Panc1 (cell line): ENCODE measurements around the gene VRK3. TPM values are rescaled to one million over a fixed set of nuclear protein-coding genes. Genes with fewer than 3 reads are reported as not detected.

Experiments used
- ATAC-seq: fragments of 200-7000 bp; cut with Tn5 transposase; 2 replicates; pipeline ENCODE4 v1.9.1; 2020; ENCODE audit warnings: mild to moderate bottlenecking, moderate library complexity
- BruUV-seq: library from RNA; stranded (reverse); fragments of 400-500 nt; replicated peaks from 2 replicates; lab custom pipeline; 2021; lab: Mats Ljungman, UMichigan
- CTCF ChIA-PET: fragments of 300-600 bp; sonication (Branson Sonifier 250); formaldehyde crosslinking; loops from one replicate; lab custom pipeline; 2022; ENCODE audit warnings: antibody characterized with exemption; lab: Charles Lee
- POLR2A ChIA-PET: fragments of 300-600 bp; sonication (Branson Sonifier 250); formaldehyde crosslinking; loops from one replicate; lab custom pipeline; 2022; ENCODE audit warnings: antibody characterized with exemption; lab: Charles Lee
- DNase-seq: peaks from one replicate; pipeline ENCODE4 v3.0.0-alpha.2; 2010; ENCODE audit warnings: low read depth, low spot score
- H3K27ac ChIP-seq: 2 replicates; pipeline ENCODE4 v1.5.1; 2011; ENCODE audit warnings: mild to moderate bottlenecking, low read length, inconsistent platforms
- H3K27me3 ChIP-seq: fragments of 200-500 bp; sonication (Bioruptor generic); 2 replicates; pipeline ENCODE4 v1.6.0; 2014; ENCODE audit warnings: low read length, inconsistent platforms; ENCODE audit not compliant: control insufficient read depth, insufficient read depth
- H3K36me3 ChIP-seq: fragments of 200-500 bp; sonication (Bioruptor generic); 2 replicates; pipeline ENCODE4 v1.5.1; 2014; ENCODE audit warnings: inconsistent platforms, mild to moderate bottlenecking, low read length, moderate library complexity; ENCODE audit not compliant: control insufficient read depth, insufficient read depth
- H3K4me1 ChIP-seq: 2 replicates; pipeline ENCODE4 v1.5.1; 2011; ENCODE audit warnings: inconsistent platforms, mild to moderate bottlenecking, low read length, moderate library complexity; ENCODE audit not compliant: control insufficient read depth, insufficient read depth
- H3K4me3 ChIP-seq, 2 experiments: 2 replicates each; pipeline ENCODE4 v1.5.1; 2011 to 2012; ENCODE audit warnings: low read depth in 2 of 2, low read length in 2 of 2, mild to moderate bottlenecking in 2 of 2, inconsistent platforms in 1 of 2, moderate library complexity in 1 of 2
- H3K9me3 ChIP-seq: fragments of 200-500 bp; sonication (Bioruptor generic); 2 replicates; pipeline ENCODE4 v1.5.1; 2014; ENCODE audit warnings: low read depth, mild to moderate bottlenecking, inconsistent platforms, low read length, moderate library complexity; ENCODE audit not compliant: control insufficient read depth, insufficient read depth
- POLR2AphosphoS5 ChIP-seq: IDR thresholded peaks from 2 replicates; pipeline ENCODE4 v1.6.1; 2012; ENCODE audit warnings: mild to moderate bottlenecking, low read depth, low read length, moderate library complexity
- SIN3A ChIP-seq: IDR thresholded peaks from 2 replicates; pipeline ENCODE4 v1.6.1; 2012; ENCODE audit warnings: low read depth, mild to moderate bottlenecking, low read length, moderate library complexity, borderline replicate concordance; ENCODE audit not compliant: insufficient read depth
- TCF7L2 ChIP-seq: IDR thresholded peaks from 2 replicates; pipeline ENCODE4 v1.6.1; 2011; ENCODE audit warnings: mild to moderate bottlenecking, low read depth, low read length, inconsistent platforms
- in situ Hi-C: cut with HindIII; loops from 2 replicates; pipeline ENCODE4 v1.10.0; 2016; ENCODE audit warnings: low sequenced_read_pairs, low pct_unique_long_range_greater_than_20kb
- intact Hi-C: fragments of 100-400 bp; cut with micrococcal nuclease; formaldehyde crosslinking; loops from one replicate; pipeline ENCODE4 v1.10.0; 2022; ENCODE audit not compliant: unreplicated experiment
- total RNA-seq: library from RNA; stranded (reverse); gene quantifications from one replicate; pipeline ENCODE4 v1.2.1, GENCODE V29; 2021; ENCODE audit not compliant: unreplicated experiment
- TF ChIP-seq, protein P1 (sequence below), 2 experiments: IDR thresholded peaks; 2 replicates each; pipeline ENCODE4 v1.6.1; 2011 to 2012; ENCODE audit warnings: low read depth in 2 of 2, control low read depth in 1 of 2, low read length in 1 of 2, mild to moderate bottlenecking in 1 of 2, moderate library complexity in 1 of 2; ENCODE audit not compliant: insufficient read depth in 1 of 2
- TF ChIP-seq, protein P2 (sequence below): fragments of 450-650 bp; IDR thresholded peaks from 2 replicates; pipeline ENCODE4 v1.5.1; 2017; ENCODE audit warnings: mild to moderate bottlenecking

The VRK3 gene
- total RNA-seq, 1 experiment from 2014 or later = 32.6 TPM

DNA sequence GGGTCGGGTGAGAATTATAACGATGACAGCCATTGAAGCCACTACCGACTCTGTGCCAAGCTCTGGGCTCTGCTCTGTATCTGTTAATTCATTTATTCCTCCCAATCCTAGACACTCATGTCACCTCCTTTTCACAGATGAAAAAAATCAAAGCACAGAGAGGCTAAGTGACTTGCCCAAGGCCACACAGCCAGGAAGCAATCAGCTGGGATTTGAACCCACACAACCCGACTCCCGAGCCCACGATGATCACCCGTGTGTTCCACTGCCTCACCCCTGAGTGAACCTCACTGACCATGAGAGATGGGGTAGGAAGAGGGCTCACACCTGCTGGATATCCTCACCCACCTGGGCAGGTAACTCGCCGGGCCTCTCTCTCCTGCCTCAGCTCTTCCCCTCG lies 40.8 kb upstream of the VRK3 start:
- intact Hi-C loops = no loop called here
- no TSS peak for BruUV-seq
- no peak for ATAC-seq

DNA sequence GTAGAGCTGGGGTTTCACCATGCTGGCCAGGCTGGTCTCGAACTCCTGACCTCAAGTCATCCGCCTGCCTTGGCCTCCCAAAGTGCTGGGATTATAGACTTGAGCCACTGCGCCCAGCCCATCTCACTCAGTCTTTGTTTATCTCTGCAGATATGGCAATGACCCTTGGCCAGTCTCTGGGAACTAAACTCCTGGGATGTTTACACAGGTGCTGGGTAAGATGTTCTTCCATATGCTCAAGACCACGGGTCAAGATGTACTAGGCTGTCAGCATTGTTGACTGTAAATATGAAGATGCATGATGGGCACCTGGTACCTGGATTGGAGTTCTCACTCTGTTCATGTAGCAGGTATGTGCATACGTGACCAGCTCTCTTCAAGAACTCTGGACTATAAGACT lies 36.5 kb upstream of the VRK3 start:
- BruUV-seq = no TSS peak
- ATAC-seq (no peak), DNase-seq (no peak)
- POLR2A ChIA-PET = no interaction called here
- no peaks in the 10 kb centered on the region for H3K27me3 ChIP-seq
- in situ Hi-C loops (no loop called here), intact Hi-C loops (no loop called here)
- no peaks in the 10 kb centered on the region for H3K36me3 ChIP-seq
- peaks cover 18% of the 10 kb centered on the region for H3K9me3 ChIP-seq
- no peaks in the 10 kb centered on the region for H3K4me1 ChIP-seq
- TF ChIP-seq POLR2AphosphoS5 = no peak
- TF ChIP-seq, protein P1, sequence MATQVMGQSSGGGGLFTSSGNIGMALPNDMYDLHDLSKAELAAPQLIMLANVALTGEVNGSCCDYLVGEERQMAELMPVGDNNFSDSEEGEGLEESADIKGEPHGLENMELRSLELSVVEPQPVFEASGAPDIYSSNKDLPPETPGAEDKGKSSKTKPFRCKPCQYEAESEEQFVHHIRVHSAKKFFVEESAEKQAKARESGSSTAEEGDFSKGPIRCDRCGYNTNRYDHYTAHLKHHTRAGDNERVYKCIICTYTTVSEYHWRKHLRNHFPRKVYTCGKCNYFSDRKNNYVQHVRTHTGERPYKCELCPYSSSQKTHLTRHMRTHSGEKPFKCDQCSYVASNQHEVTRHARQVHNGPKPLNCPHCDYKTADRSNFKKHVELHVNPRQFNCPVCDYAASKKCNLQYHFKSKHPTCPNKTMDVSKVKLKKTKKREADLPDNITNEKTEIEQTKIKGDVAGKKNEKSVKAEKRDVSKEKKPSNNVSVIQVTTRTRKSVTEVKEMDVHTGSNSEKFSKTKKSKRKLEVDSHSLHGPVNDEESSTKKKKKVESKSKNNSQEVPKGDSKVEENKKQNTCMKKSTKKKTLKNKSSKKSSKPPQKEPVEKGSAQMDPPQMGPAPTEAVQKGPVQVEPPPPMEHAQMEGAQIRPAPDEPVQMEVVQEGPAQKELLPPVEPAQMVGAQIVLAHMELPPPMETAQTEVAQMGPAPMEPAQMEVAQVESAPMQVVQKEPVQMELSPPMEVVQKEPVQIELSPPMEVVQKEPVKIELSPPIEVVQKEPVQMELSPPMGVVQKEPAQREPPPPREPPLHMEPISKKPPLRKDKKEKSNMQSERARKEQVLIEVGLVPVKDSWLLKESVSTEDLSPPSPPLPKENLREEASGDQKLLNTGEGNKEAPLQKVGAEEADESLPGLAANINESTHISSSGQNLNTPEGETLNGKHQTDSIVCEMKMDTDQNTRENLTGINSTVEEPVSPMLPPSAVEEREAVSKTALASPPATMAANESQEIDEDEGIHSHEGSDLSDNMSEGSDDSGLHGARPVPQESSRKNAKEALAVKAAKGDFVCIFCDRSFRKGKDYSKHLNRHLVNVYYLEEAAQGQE (IDR thresholded peaks at IDR 0.05; ENCODE audit: insufficient read depth in 1 of 2, low read depth in 2 of 2, low read length in 1 of 2) = no peak
- TF ChIP-seq TCF7L2 = no peak
- TF ChIP-seq, protein P2, sequence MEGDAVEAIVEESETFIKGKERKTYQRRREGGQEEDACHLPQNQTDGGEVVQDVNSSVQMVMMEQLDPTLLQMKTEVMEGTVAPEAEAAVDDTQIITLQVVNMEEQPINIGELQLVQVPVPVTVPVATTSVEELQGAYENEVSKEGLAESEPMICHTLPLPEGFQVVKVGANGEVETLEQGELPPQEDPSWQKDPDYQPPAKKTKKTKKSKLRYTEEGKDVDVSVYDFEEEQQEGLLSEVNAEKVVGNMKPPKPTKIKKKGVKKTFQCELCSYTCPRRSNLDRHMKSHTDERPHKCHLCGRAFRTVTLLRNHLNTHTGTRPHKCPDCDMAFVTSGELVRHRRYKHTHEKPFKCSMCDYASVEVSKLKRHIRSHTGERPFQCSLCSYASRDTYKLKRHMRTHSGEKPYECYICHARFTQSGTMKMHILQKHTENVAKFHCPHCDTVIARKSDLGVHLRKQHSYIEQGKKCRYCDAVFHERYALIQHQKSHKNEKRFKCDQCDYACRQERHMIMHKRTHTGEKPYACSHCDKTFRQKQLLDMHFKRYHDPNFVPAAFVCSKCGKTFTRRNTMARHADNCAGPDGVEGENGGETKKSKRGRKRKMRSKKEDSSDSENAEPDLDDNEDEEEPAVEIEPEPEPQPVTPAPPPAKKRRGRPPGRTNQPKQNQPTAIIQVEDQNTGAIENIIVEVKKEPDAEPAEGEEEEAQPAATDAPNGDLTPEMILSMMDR = no peak
- TF ChIP-seq SIN3A = no peak
- no peak overlapping the region for H3K27ac ChIP-seq
- CTCF ChIA-PET = no interaction called here
- H3K4me3 ChIP-seq = no peak overlapping the region

More for the DNA sequence above, 40.8 kb upstream of the VRK3 start:
- ChIA-PET POLR2A (interaction anchor here (0.5 to 0.6 kb wide), 2 partner anchors 8 to 10 kb away, joined by 4 to 6 read pairs; no protein-coding TSS in a partner anchor), CTCF (no interaction called here)
- Histone ChIP-seq H3K27me3 (no peaks in the 10 kb centered on the region), H3K36me3 (no peaks in the 10 kb centered on the region), H3K27ac (no peak overlapping the region), H3K9me3 (no peaks in the 10 kb centered on the region), H3K4me1 (no peaks in the 10 kb centered on the region), H3K4me3 (no peak overlapping the region)
- TF ChIP-seq POLR2AphosphoS5 (no peak), TCF7L2 (no peak), SIN3A (no peak)
- TF ChIP-seq, protein P2 = no peak
- TF ChIP-seq, protein P1 (IDR thresholded peaks at IDR 0.05; ENCODE audit: insufficient read depth in 1 of 2, low read depth in 2 of 2, low read length in 1 of 2) = no peak
- no peak for DNase-seq
- in situ Hi-C loops = no loop called here
